ENCODE data around the gene CCDC197. TPM values are rescaled to one million over a fixed set of nuclear protein-coding genes. Genes with fewer than 3 reads are reported as not detected.

The CCDC197 gene
- total and polyA plus RNA-seq, 9 of the 15 experiments (the other 6 are each of a cell fraction or from before 2014, with no cell fraction given) = not detected

DNA sequence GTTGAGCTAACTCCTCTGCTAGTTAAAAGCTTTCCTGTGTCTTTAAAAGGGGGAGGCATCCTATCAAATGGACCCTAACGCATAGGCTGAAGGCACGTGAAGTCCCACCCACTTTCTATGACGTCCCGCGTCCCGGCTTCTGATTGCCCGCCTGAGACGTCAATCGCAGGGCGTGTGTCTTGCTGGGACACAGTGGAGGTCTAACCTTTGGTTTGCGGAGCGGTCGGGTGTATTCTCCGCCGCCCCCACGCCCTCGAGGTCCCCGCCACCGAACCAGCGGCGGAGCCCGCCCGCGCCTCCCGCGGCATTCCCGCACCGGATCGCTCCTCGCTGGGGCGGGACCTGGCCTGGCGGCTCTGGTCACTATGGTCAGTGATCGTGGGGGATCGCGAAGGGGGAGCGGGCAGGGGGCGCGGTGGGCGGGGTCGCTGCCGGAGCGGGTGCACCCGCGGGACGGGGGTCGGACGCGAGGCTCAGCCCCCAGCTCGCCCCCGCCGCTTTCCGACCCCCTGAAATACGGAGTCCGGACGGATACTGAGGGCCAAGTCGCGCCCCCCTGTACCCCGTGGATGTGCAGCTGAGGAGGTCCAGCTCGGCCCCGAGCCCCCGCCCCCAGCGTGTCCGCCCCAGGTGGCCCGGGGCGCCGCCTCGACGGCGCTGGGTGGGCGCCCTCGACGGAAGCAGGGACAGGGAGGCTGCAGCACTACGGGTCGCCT, 29.2 kb downstream of the CCDC197 start, which contains the start of gene OTUB2 (continued):
- TF ChIP-seq, protein P1, sequence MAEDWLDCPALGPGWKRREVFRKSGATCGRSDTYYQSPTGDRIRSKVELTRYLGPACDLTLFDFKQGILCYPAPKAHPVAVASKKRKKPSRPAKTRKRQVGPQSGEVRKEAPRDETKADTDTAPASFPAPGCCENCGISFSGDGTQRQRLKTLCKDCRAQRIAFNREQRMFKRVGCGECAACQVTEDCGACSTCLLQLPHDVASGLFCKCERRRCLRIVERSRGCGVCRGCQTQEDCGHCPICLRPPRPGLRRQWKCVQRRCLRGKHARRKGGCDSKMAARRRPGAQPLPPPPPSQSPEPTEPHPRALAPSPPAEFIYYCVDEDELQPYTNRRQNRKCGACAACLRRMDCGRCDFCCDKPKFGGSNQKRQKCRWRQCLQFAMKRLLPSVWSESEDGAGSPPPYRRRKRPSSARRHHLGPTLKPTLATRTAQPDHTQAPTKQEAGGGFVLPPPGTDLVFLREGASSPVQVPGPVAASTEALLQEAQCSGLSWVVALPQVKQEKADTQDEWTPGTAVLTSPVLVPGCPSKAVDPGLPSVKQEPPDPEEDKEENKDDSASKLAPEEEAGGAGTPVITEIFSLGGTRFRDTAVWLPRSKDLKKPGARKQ (CRISPR knock-in tag; IDR thresholded peaks at IDR 0.05) = no peak
- TF ChIP-seq SRF (CRISPR knock-in tag; IDR thresholded peaks at IDR 0.05) (no peak), MTF1 (CRISPR knock-in tag; IDR thresholded peaks at IDR 0.05; ENCODE audit: borderline replicate concordance) (no peak), NR4A1 (CRISPR knock-in tag; IDR thresholded peaks at IDR 0.05) (no peak), NR4A1 (tag; IDR thresholded peaks at IDR 0.05) (no peak), CBFB (CRISPR knock-in tag; IDR thresholded peaks at IDR 0.05) (no peak), SAFB (IDR thresholded peaks at IDR 0.05; ENCODE audit: borderline replicate concordance, low read depth, low read length) (no peak), GTF2A2 (tag; IDR thresholded peaks at IDR 0.05) (no peak), SP2 (IDR thresholded peaks at IDR 0.05; ENCODE audit: extremely low read depth, low read depth, low read length, poor library complexity, severe bottlenecking) (peak; percentile 80), XRCC5 (IDR thresholded peaks at IDR 0.05; ENCODE audit: low read depth, low read length) (no peak), YBX1 (IDR thresholded peaks at IDR 0.05) (no peak), MYC (IDR thresholded peaks at IDR 0.05; ENCODE audit: low read depth, low read length) (peak; percentile 29; the same call in 1 of the 2 replicates), MYC (CRISPR knock-in tag; IDR thresholded peaks at IDR 0.05; ENCODE audit: borderline replicate concordance, low read depth) (no peak), PHB2 (IDR thresholded peaks at IDR 0.05; ENCODE audit: low read depth) (no peak), POLR2G (IDR thresholded peaks at IDR 0.05; ENCODE audit: low read depth, low read length) (0 out of 2 replicates have a peak, but pooled peaks have one; percentile 31), ZNF347 (CRISPR knock-in tag; IDR thresholded peaks at IDR 0.05; ENCODE audit: low read depth) (no peak), XRCC4 (IDR thresholded peaks at IDR 0.05; ENCODE audit: extremely low read depth, insufficient read depth, insufficient read length) (no peak), FOXA3 (CRISPR knock-in tag; conservative IDR thresholded peaks at IDR 0.05 in 1 of 2, IDR thresholded peaks at IDR 0.05 in 1 of 2) (no peak), KDM4B (IDR thresholded peaks at IDR 0.05; ENCODE audit: borderline replicate concordance in 2 of 2, low read depth in 1 of 2) (no peak), NUFIP1 (IDR thresholded peaks at IDR 0.05; ENCODE audit: partially characterized antibody) (no peak), LEF1 (IDR thresholded peaks at IDR 0.05) (no peak)
- TF ChIP-seq, protein P2, sequence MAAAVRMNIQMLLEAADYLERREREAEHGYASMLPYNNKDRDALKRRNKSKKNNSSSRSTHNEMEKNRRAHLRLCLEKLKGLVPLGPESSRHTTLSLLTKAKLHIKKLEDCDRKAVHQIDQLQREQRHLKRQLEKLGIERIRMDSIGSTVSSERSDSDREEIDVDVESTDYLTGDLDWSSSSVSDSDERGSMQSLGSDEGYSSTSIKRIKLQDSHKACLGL (CRISPR knock-in tag; IDR thresholded peaks at IDR 0.05; ENCODE audit: borderline replicate concordance, poor library complexity, severe bottlenecking) = no peak
- TF ChIP-seq, protein P3, sequence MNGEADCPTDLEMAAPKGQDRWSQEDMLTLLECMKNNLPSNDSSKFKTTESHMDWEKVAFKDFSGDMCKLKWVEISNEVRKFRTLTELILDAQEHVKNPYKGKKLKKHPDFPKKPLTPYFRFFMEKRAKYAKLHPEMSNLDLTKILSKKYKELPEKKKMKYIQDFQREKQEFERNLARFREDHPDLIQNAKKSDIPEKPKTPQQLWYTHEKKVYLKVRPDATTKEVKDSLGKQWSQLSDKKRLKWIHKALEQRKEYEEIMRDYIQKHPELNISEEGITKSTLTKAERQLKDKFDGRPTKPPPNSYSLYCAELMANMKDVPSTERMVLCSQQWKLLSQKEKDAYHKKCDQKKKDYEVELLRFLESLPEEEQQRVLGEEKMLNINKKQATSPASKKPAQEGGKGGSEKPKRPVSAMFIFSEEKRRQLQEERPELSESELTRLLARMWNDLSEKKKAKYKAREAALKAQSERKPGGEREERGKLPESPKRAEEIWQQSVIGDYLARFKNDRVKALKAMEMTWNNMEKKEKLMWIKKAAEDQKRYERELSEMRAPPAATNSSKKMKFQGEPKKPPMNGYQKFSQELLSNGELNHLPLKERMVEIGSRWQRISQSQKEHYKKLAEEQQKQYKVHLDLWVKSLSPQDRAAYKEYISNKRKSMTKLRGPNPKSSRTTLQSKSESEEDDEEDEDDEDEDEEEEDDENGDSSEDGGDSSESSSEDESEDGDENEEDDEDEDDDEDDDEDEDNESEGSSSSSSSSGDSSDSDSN (IDR thresholded peaks at IDR 0.05; ENCODE audit: borderline replicate concordance in 1 of 2, low read depth in 2 of 2, low read length in 2 of 2) = no peak
